ENCODE data around the gene C3orf18.
A peak's percentile ranks its signal among the peaks of the same experiment; 100 is the strongest.

DNA sequence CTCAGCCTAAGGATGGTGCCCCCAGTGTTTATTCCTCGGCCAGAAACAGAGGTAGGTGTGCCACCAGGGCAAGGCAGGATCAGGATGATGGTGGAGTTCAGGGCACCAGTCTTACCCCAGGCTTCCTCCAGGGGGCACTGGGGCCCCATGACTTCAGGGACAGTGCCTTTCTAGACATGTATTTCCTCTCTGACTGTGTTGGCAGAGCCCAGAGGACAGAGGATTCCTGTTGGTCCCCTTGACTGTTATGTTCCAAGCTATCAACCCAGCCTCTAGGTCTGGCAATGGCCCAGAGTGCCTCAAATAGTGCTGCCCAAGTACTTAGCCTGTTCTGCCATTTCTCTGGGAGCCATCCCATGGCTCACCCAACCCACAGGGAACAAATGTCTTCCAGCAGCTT lies 4.6 kb upstream of the C3orf18 start:
- peak; percentile 58 for TF ChIP-seq CTCF (tag by site-specific recombination; IDR thresholded peaks at IDR 0.05)
- TF ChIP-seq ZNF426 (tag by site-specific recombination; IDR thresholded peaks at IDR 0.05), result no peak
- TF ChIP-seq, protein P1, sequence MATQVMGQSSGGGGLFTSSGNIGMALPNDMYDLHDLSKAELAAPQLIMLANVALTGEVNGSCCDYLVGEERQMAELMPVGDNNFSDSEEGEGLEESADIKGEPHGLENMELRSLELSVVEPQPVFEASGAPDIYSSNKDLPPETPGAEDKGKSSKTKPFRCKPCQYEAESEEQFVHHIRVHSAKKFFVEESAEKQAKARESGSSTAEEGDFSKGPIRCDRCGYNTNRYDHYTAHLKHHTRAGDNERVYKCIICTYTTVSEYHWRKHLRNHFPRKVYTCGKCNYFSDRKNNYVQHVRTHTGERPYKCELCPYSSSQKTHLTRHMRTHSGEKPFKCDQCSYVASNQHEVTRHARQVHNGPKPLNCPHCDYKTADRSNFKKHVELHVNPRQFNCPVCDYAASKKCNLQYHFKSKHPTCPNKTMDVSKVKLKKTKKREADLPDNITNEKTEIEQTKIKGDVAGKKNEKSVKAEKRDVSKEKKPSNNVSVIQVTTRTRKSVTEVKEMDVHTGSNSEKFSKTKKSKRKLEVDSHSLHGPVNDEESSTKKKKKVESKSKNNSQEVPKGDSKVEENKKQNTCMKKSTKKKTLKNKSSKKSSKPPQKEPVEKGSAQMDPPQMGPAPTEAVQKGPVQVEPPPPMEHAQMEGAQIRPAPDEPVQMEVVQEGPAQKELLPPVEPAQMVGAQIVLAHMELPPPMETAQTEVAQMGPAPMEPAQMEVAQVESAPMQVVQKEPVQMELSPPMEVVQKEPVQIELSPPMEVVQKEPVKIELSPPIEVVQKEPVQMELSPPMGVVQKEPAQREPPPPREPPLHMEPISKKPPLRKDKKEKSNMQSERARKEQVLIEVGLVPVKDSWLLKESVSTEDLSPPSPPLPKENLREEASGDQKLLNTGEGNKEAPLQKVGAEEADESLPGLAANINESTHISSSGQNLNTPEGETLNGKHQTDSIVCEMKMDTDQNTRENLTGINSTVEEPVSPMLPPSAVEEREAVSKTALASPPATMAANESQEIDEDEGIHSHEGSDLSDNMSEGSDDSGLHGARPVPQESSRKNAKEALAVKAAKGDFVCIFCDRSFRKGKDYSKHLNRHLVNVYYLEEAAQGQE (tag by site-specific recombination; IDR thresholded peaks at IDR 0.05), result no peak
- no peak for TF ChIP-seq ZNF311 (tag by site-specific recombination; IDR thresholded peaks at IDR 0.05; ENCODE audit: borderline replicate concordance)
- no peak for TF ChIP-seq HOXA7 (CRISPR knock-in tag; IDR thresholded peaks at IDR 0.05; ENCODE audit: borderline replicate concordance)
- TF ChIP-seq ZEB2 (tag by site-specific recombination; IDR thresholded peaks at IDR 0.05), result no peak
- no peak for TF ChIP-seq ZNF248 (tag by site-specific recombination; IDR thresholded peaks at IDR 0.05)
- TF ChIP-seq ZNF239 (tag by site-specific recombination; IDR thresholded peaks at IDR 0.05), result no peak
- no peak for TF ChIP-seq ZNF830 (tag by site-specific recombination; IDR thresholded peaks at IDR 0.05; ENCODE audit: low read depth)

Measured in HEK293 (cell line).